Measurements from ENCODE around the gene MTMR10. TPM values are rescaled to one million over a fixed set of nuclear protein-coding genes. Genes with fewer than 3 reads are reported as not detected.
A peak's percentile ranks its signal among the peaks of the same experiment; 100 is the strongest.

The MTMR10 gene
- total RNA-seq, 1 donor from 2014 or later: 36.2 TPM

DNA sequence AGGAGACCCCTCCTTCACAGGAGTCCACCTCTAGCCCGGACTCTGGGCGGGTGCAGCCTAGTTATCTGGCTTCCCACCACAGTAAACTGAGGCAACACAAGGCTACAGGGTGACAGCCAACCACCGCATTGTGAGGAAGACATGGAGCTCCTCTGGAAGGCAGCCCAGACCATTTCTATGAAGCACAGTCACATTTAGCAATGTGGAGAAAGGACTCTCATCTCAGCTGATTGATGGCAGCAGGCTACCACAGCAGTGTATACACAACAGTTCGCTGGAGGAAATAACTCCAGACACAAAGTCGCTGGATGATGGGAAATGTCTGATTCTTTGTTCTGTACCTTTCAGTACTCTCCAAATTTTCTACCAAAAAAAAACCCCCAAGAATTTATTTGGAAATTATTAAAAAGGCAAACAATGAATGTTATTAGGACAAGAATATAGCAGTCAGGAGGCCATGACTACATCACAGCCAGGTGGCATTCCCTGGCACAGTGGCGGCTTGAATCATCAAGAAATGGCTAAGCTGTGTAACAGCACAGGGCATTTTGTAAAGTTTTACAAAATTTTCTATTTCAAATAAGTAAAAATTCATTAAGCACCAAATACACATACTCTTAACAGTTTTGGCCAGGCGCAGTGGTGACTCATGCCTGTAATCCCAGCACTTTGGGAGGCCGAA lies 47.6 kb downstream of the MTMR10 start:
- DNase-seq (no peak), ATAC-seq (no peak)
- no peak overlapping the region for H3K27ac ChIP-seq
- no peak overlapping the region for H3K4me3 ChIP-seq
- H3K4me1 ChIP-seq: no peaks in the 10 kb centered on the region
- peaks cover 98% of the 10 kb centered on the region for H3K36me3 ChIP-seq
- intact Hi-C loops (cut with DNase I): no loop called here
- no peaks in the 10 kb centered on the region for H3K9me3 ChIP-seq
- H3K27me3 ChIP-seq: no peaks in the 10 kb centered on the region
- TF ChIP-seq, protein P1, sequence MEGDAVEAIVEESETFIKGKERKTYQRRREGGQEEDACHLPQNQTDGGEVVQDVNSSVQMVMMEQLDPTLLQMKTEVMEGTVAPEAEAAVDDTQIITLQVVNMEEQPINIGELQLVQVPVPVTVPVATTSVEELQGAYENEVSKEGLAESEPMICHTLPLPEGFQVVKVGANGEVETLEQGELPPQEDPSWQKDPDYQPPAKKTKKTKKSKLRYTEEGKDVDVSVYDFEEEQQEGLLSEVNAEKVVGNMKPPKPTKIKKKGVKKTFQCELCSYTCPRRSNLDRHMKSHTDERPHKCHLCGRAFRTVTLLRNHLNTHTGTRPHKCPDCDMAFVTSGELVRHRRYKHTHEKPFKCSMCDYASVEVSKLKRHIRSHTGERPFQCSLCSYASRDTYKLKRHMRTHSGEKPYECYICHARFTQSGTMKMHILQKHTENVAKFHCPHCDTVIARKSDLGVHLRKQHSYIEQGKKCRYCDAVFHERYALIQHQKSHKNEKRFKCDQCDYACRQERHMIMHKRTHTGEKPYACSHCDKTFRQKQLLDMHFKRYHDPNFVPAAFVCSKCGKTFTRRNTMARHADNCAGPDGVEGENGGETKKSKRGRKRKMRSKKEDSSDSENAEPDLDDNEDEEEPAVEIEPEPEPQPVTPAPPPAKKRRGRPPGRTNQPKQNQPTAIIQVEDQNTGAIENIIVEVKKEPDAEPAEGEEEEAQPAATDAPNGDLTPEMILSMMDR (IDR thresholded peaks at IDR 0.05): no peak

DNA sequence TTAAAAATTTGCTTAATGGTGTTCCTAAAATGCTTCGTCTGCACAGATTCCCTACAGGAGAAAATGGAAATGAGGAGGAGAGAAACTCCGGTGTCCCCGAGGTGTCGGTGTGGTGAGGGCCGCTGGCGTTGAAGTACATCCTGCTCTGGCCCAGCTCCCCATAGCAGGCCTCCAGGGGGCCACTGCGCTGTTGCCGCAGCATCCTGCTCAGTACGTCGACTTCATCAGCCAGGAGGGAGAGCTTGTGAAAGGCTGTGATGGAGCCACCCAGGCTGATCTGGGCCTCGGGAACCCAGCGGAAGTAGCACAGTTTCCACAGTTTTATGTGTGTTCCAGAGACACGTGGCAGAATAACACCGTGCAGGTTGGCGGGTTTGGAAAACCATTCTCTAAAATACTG lies 49.9 kb downstream of the MTMR10 start:
- H3K27me3 ChIP-seq: no peaks in the 10 kb centered on the region
- H3K27ac ChIP-seq: no peak overlapping the region
- no peaks in the 10 kb centered on the region for H3K9me3 ChIP-seq
- H3K4me3 ChIP-seq: no peak overlapping the region
- no peak for ATAC-seq
- intact Hi-C loops (cut with DNase I): no loop called here
- peaks cover 97% of the 10 kb centered on the region for H3K36me3 ChIP-seq
- DNase-seq: no peak
- H3K4me1 ChIP-seq: no peaks in the 10 kb centered on the region
- TF ChIP-seq, protein P1 (IDR thresholded peaks at IDR 0.05): no peak

DNA sequence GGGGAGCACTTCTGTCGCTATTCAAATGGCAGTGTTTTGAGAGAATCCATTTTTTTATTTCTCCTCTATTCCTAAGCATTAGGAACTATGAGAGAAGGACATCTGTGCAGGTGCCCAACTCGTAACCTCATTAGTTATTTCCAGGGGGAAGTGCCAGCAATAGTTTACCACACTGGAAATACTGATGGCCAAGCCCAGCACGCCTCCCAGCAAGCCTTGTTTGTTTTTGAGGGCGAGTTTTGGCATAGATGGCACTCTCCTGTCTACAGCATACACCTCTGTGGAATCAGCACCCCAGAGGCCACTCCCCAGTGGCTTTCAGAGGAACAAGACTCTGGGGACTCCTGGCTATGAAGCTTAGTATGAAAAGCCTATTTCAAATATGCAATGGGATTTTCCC lies 51.1 kb downstream of the MTMR10 start:
- DNase-seq: no peak
- H3K4me3 ChIP-seq: no peak overlapping the region
- H3K27ac ChIP-seq: no peak overlapping the region
- intact Hi-C loops (cut with DNase I): no loop called here
- H3K4me1 ChIP-seq: no peaks in the 10 kb centered on the region
- no peaks in the 10 kb centered on the region for H3K9me3 ChIP-seq
- H3K27me3 ChIP-seq: no peaks in the 10 kb centered on the region
- TF ChIP-seq, protein P1 (IDR thresholded peaks at IDR 0.05): no peak
- peaks cover 95% of the 10 kb centered on the region for H3K36me3 ChIP-seq
- peak; percentile 58 for ATAC-seq

DNA sequence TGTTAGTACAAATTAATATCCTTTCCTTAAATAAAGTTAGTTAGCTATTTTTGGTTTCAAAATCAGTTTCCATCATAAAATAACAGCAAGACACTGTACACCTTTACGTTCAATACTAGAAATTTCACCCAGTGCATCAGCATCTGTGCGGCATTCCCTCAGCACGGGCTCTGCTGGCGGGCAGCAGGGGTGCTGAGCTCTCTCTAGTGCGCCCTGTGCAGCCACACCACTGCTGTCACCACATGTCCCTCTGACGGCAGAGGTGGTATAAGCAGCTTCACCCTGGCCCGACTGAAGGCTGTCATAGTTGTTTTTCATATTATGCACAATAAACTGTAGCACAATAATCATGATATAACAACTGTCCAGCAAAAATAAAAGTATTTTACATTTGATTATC lies 52.3 kb downstream of the MTMR10 start:
- no peaks in the 10 kb centered on the region for H3K4me1 ChIP-seq
- H3K36me3 ChIP-seq: peaks cover 96% of the 10 kb centered on the region
- ATAC-seq (no peak), DNase-seq (no peak)
- intact Hi-C loops (cut with DNase I): no loop called here
- no peaks in the 10 kb centered on the region for H3K9me3 ChIP-seq
- TF ChIP-seq, protein P1 (IDR thresholded peaks at IDR 0.05): no peak
- H3K27ac ChIP-seq: no peak overlapping the region
- H3K4me3 ChIP-seq: no peak overlapping the region
- no peaks in the 10 kb centered on the region for H3K27me3 ChIP-seq

DNA sequence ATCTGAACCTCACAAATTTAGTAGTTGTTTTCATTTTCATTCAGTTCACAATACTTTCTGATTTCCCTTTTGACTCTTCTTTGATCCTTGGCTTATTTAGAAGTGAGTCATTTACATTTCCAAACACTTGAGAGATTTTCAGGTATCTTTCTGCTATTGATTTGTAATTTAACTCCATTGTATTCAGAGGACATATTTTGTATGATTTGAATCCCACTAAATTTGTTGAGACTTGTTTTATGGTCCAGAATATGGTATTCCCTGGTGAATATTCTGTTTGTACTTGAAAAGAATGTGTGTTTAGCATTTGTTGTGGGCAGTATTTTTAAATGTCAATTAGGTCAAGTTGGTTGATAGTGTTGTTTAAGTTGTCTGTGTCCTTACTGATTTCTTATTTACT lies 58.1 kb downstream of the MTMR10 start:
- ATAC-seq: no peak
- Histone ChIP-seq H3K27me3 (no peaks in the 10 kb centered on the region), H3K4me1 (no peaks in the 10 kb centered on the region), H3K4me3 (no peak overlapping the region), H3K36me3 (peaks cover 68% of the 10 kb centered on the region), H3K27ac (no peak overlapping the region), H3K9me3 (no peaks in the 10 kb centered on the region)
- TF ChIP-seq, protein P1 (IDR thresholded peaks at IDR 0.05): no peak
- DNase-seq: no peak
- intact Hi-C loops (cut with DNase I): no loop called here

DNA sequence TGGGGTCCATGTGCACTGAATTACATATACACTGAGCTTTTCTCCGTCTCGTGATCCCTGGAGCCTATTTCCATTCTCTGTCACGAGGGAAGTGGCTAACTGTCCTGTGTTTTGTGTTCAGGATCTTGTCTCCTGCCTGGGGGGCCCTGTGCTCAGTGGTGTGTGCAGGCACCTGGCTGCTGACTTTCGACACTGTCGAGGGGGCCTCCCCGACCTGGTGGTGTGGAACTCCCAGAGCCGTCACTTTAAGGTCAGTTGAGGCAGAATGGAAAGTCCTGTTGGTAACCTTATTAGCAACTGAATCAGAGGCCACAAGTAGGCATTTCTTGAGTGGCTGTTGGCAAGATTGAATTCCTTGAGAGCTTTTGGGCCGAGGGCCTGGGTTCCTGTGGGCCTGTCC lies 61.0 kb downstream of the MTMR10 start:
- DNase-seq (no peak), ATAC-seq (no peak)
- Histone ChIP-seq H3K4me3 (no peak overlapping the region), H3K9me3 (no peaks in the 10 kb centered on the region), H3K4me1 (no peaks in the 10 kb centered on the region), H3K36me3 (peaks cover 66% of the 10 kb centered on the region), H3K27me3 (no peaks in the 10 kb centered on the region), H3K27ac (no peak overlapping the region)
- intact Hi-C loops (cut with DNase I): no loop called here
- TF ChIP-seq, protein P1 (IDR thresholded peaks at IDR 0.05): no peak

All from upper lobe of right lung (tissue), 1 donor.